Stomach (tissue), 9 donors: ENCODE data around the gene CTSH. TPM values are rescaled to one million over a fixed set of nuclear protein-coding genes. Genes with fewer than 3 reads are reported as not detected.

ENCODE experiments used
- DNase-seq, 2 donors: peaks; one replicate each; pipeline versions ENCODE4 v3.0.0 to v3.0.0-alpha.2; 2013 to 2019
- H3K27ac ChIP-seq, 5 donors: fragments of 200-600 bp in 4 of 5; sonication (generic) in 4 of 5; one replicate each; pipeline ENCODE4 v1.5.1; 2013 to 2019; ENCODE audit warnings: mild to moderate bottlenecking in 1 of 5, moderate library complexity in 1 of 5
- H3K27me3 ChIP-seq, 3 donors: fragments of 200-600 bp; sonication (generic); one replicate each; pipeline ENCODE4 v1.5.1; 2017 to 2019; ENCODE audit warnings: mixed run types in 1 of 3
- H3K36me3 ChIP-seq, 4 donors: fragments of 200-600 bp; sonication (generic); 1 replicate in 3 of 4; 2 replicates in 1 of 4; pipeline ENCODE4 v1.5.1; 2016 to 2019
- H3K4me1 ChIP-seq, 4 donors: fragments of 200-600 bp; sonication (generic); one replicate each; pipeline ENCODE4 v1.5.1; 2016 to 2019
- H3K4me3 ChIP-seq, 4 donors: fragments of 200-600 bp; sonication (generic) in 3 of 4; one replicate each; pipeline ENCODE4 v1.5.1; 2016 to 2019; ENCODE audit warnings: mild to moderate bottlenecking in 1 of 4
- H3K9me3 ChIP-seq, 4 donors: fragments of 200-600 bp; sonication (generic); one replicate each; pipeline ENCODE4 v1.5.1; 2016 to 2019
- CTCF ChIP-seq, 7 experiments: fragments of 450-650 bp in 4 of 7; fragments of 200-600 bp in 3 of 7; sonication (generic) in 3 of 7; IDR thresholded peaks; one replicate each; pipeline ENCODE4 v1.5.1; 2016 to 2019; ENCODE audit warnings: antibody characterized with exemption in 7 of 7, control low read depth in 2 of 7, mild to moderate bottlenecking in 1 of 7
- EP300 ChIP-seq: sonication (generic); formaldehyde crosslinking; IDR thresholded peaks from one replicate; pipeline ENCODE4 v1.6.1; 2017; ENCODE audit warnings: antibody characterized with exemption
- POLR2A ChIP-seq, 4 donors: fragments of 450-650 bp; IDR thresholded peaks; one replicate each; pipeline ENCODE4 v1.6.1; 2016; ENCODE audit warnings: antibody characterized with exemption in 4 of 4, control low read depth in 2 of 4, mild to moderate bottlenecking in 1 of 4, moderate library complexity in 1 of 4
- POLR2AphosphoS5 ChIP-seq, 3 donors: sonication (generic); formaldehyde crosslinking; IDR thresholded peaks; one replicate each; pipeline ENCODE4 v1.6.1; 2016; ENCODE audit warnings: antibody characterized with exemption in 3 of 3
- WGBS, 5 donors: extraction: QIAGEN DNeasy Blood & Tissue Kit in 3 of 5; methylation state at CpG; one replicate each; pipeline versions ENCODE4 v1.1.5 to v1.1.7; 2013 to 2018; 5-methylcytosine and 5-hydroxymethylcytosine counted together
- intact Hi-C: fragments of 100-400 bp; cut with DNase I; formaldehyde crosslinking; loops from one replicate; pipeline ENCODE4 v1.15.1; 2023; ENCODE audit warnings: low total_unique reads
- polyA plus RNA-seq, 3 donors: library from polyadenylated mRNA; stranded (reverse); fragments of 200-250 nt; gene quantifications; one replicate each; pipeline ENCODE4 v1.2.3, GENCODE V29; 2013
- total RNA-seq, 5 donors: library from RNA; depleted of rRNA; stranded (reverse); fragments of >200 nt; gene quantifications; one replicate each; pipeline versions ENCODE4 v1.1.0 to v1.2.3, GENCODE V29; 2014 to 2016
- donor health status: healthy with polysubstance abuse.
- donor health status: Bipolar disorder and iron deficiency.
- donor health status: healthy.

CTSH gene
- total and polyA plus RNA-seq, 8 donors = 79.3 to 386 (median 187) TPM

GRCh38 chr15:78909791-78910228 is 35.0 kb downstream of the CTSH start:
- peak in 1 of 2 donors; percentile 78 for DNase-seq
- Histone ChIP-seq H3K4me1 (peaks cover 10 to 94% (median 39%) of the 10 kb centered on the region in 4 donors), H3K36me3 (peaks cover 32 to 99% (median 95%) of the 10 kb centered on the region in 4 donors)

GRCh38 chr15:78909160-78909695 is 35.6 kb downstream of the CTSH start:
- DNase-seq = no peak
- Histone ChIP-seq H3K36me3 (peaks cover 38 to 100% (median 95%) of the 10 kb centered on the region in 4 donors), H3K27me3 (no peaks in the 10 kb centered on the region), H3K4me1 (peaks cover 9 to 90% (median 36%) of the 10 kb centered on the region in 4 donors), H3K4me3 (no peak overlapping the region), H3K27ac (peak overlapping the region in 1 of 5 donors; percentile 1), H3K9me3 (no peaks in the 10 kb centered on the region)
- no peak for TF ChIP-seq CTCF (IDR thresholded peaks at IDR 0.05)
- TF ChIP-seq POLR2A (IDR thresholded peaks at IDR 0.05) = no peak
- TF ChIP-seq EP300 = no peak
- TF ChIP-seq POLR2AphosphoS5 (IDR thresholded peaks at IDR 0.05) = no peak
- 49 to 62% (median 54%) methylated on average over 3 of the region's 3 CpGs for WGBS, 5 donors
- intact Hi-C loops = loop anchor here (5.0 kb wide), 1 partner anchor 273 kb away; no protein-coding TSS in a partner anchor

More at GRCh38 chr15:78909791-78910228, 35.0 kb downstream of the CTSH start:
- Histone ChIP-seq H3K9me3 (no peaks in the 10 kb centered on the region), H3K4me3 (no peak overlapping the region), H3K27ac (peak overlapping the region in 1 of 5 donors; percentile 1), H3K27me3 (no peaks in the 10 kb centered on the region)
- TF ChIP-seq CTCF (IDR thresholded peaks at IDR 0.05) (peak in 5 of 7 experiments; percentile 30 to 67 (median 62)), POLR2A (IDR thresholded peaks at IDR 0.05) (no peak), EP300 (no peak), POLR2AphosphoS5 (IDR thresholded peaks at IDR 0.05) (peak in 1 of 3 donors; percentile 42)
- 52 to 60% (median 55%) methylated on average over 5 of the region's 5 CpGs for WGBS, 5 donors
- intact Hi-C loops = loop anchor here (5.0 to 10.0 kb wide), 2 partner anchors 65 to 272 kb away; no protein-coding TSS in a partner anchor

- Histone ChIP-seq H3K4me3 (no peak overlapping the region), H3K36me3 (peaks cover 48 to 100% (median 95%) of the 10 kb centered on the region in 4 donors), H3K27me3 (no peaks in the 10 kb centered on the region), H3K9me3 (no peaks in the 10 kb centered on the region), H3K27ac (peak overlapping the region in 2 of 5 donors; percentile 21 to 62), H3K4me1 (peaks cover 0 to 84% (median 28%) of the 10 kb centered on the region in 4 donors)
- intact Hi-C loops = loop anchor here (5.0 kb wide), 1 partner anchor 275 kb away; no protein-coding TSS in a partner anchor
- WGBS, 5 donors = 30 to 60% (median 37%) methylated on average over 3 of the region's 3 CpGs; no CpG with 5 or more reads in 1 of the 5 donors
- no peak for DNase-seq
- TF ChIP-seq POLR2AphosphoS5 (IDR thresholded peaks at IDR 0.05) (no peak), CTCF (IDR thresholded peaks at IDR 0.05) (peak in 1 of 7 experiments; percentile 12), POLR2A (IDR thresholded peaks at IDR 0.05) (no peak)
Measured at GRCh38 chr15:78907577-78907976, 37.3 kb downstream of the CTSH start.

GRCh38 chr15:78906316-78906620 is 38.6 kb downstream of the CTSH start:
- 31 to 58% (median 35%) methylated on average over 2 of the region's 2 CpGs for WGBS, 5 donors
- no peaks in the 10 kb centered on the region for H3K27me3 ChIP-seq
- peaks cover 0 to 81% (median 30%) of the 10 kb centered on the region in 4 donors for H3K4me1 ChIP-seq
- intact Hi-C loops = loop anchor here (5.0 kb wide), 1 partner anchor 276 kb away; no protein-coding TSS in a partner anchor
- no peak overlapping the region for H3K4me3 ChIP-seq
- TF ChIP-seq POLR2AphosphoS5 (IDR thresholded peaks at IDR 0.05) (peak in 1 of 3 donors; percentile 61), POLR2A (IDR thresholded peaks at IDR 0.05) (no peak)
- peak overlapping the region in 2 of 5 donors; percentile 24 to 62 for H3K27ac ChIP-seq
- H3K36me3 ChIP-seq = peaks cover 54 to 100% (median 97%) of the 10 kb centered on the region in 4 donors
- no peaks in the 10 kb centered on the region for H3K9me3 ChIP-seq
- peak in 1 of 2 donors; percentile 69 for DNase-seq
